ENCODE data around the gene TTC19. TPM values are rescaled to one million over a fixed set of nuclear protein-coding genes. Genes with fewer than 3 reads are reported as not detected.

Gene TTC19
- total RNA-seq, 2 experiments from 2014 or later = 21.0 to 22.6 TPM

Other genes with a start within 250 kb of the TTC19 start
- under 1 TPM; 0.24 to 0.27 TPM for gene ADORA2B, start 54.7 kb upstream of the TTC19 start, total RNA-seq
- 10 to 100 TPM; 11.2 to 12.0 TPM for gene ZSWIM7, start 120 bp upstream of the TTC19 start, total RNA-seq
- gene NCOR1, start 215.7 kb downstream of the TTC19 start, total RNA-seq = 100 to 1,000 TPM; 104 to 112 TPM
- 10 to 100 TPM; 31.6 to 33.7 TPM for gene PIGL, start 217.4 kb downstream of the TTC19 start, total RNA-seq

All from activated CD4-positive, alpha-beta memory T cell treated with anti-CD3 and anti-CD28 coated beads for 36 hours (primary cell).